Measurements from ENCODE around the gene TMEM86B. TPM values are rescaled to one million over a fixed set of nuclear protein-coding genes. Genes with fewer than 3 reads are reported as not detected.
"Not testable (repeated sequence)": the region's sequence is repeated elsewhere in the genome, so short reads cannot be mapped to it uniquely, and the experiment has no call there.

The TMEM86B gene
- polyA plus RNA-seq, 1 of the 3 experiments (the other 2 are of a cell fraction): 3.0 TPM

DNA sequence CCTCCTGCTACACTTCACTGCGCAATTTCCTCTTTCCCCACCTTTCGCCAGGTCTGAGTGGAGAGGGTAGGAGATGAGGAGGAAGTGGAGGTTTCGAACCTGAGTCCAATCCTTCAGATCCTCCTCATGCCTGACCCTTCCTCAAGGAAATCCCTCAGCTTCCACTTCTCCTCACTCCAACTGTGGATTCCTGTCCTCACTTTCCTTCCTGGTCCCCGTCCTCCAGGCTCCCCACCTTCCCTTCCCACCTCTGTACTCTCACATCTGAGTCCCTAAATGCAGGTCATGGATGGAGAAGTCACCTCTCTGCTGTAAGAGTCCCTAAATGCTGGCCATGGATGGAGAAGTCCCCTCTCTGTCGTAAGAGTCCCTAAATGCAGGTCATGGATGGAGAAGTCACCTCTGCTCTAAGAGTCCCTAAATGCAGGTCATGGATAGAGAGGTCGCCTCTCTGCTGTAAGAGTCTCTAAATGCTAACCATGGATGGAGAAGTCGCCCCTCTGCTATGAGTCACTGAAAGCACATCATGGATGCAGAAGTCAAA lies 3.1 kb downstream of the TMEM86B start:
- Histone ChIP-seq H4K20me1 (ENCODE audit: insufficient read depth) (peaks cover 16% of the 10 kb centered on the region; the same call in 1 of the 2 replicates), H3K4me3 (ENCODE audit: low read depth in 2 of 2, low read length in 1 of 2) (no peak overlapping the region), H2AFZ (ENCODE audit: low read depth) (no peak overlapping the region), H3K27ac (ENCODE audit: low read depth in 2 of 2, low read length in 1 of 2) (no peak overlapping the region; a peak in 1 of 4 replicates), H3K36me3 (replicated peaks in 1 of 2; ENCODE audit: control insufficient read depth in 1 of 2, insufficient read depth in 2 of 2, low read length in 1 of 2) (peaks cover 0 to 37% of the 10 kb centered on the region in 2 experiments), H3K4me2 (no peak overlapping the region), H3K9me2 (no peaks in the 10 kb centered on the region), H3K27me3 (ENCODE audit: insufficient read depth) (no peaks in the 10 kb centered on the region), H3K9me3 (no peaks in the 10 kb centered on the region), H3K9ac (no peak overlapping the region), H3F3A (replicated peaks; ENCODE audit: insufficient read depth) (no peaks in the 10 kb centered on the region), H3K79me2 (ENCODE audit: insufficient read depth) (no peaks in the 10 kb centered on the region), H3K4me1 (ENCODE audit: control insufficient read depth in 1 of 2, insufficient read depth in 2 of 2, low read depth in 1 of 2, low read length in 1 of 2) (peaks cover 0 to 38% of the 10 kb centered on the region in 2 experiments; a peak in 1 of 4 replicates)
- TF ChIP-seq EZH2phosphoT487 (IDR thresholded peaks at IDR 0.05; ENCODE audit: borderline replicate concordance, low read depth): no peak
- TF ChIP-seq RCOR1 (IDR thresholded peaks at IDR 0.05; ENCODE audit: low read length): no peak
- TF ChIP-seq GABPA (IDR thresholded peaks at IDR 0.05; ENCODE audit: low read depth): no peak
- no peak for TF ChIP-seq MEF2A (IDR thresholded peaks at IDR 0.05; ENCODE audit: borderline replicate concordance, low read depth)
- no peak for TF ChIP-seq PBX3 (IDR thresholded peaks at IDR 0.05)
- no peak for TF ChIP-seq RFX5 (IDR thresholded peaks at IDR 0.05; ENCODE audit: low read length)
- no peak for TF ChIP-seq MAX (IDR thresholded peaks at IDR 0.05; ENCODE audit: low read depth)
- ChIA-PET POLR2A (no interaction called here), CTCF (no interaction called here)
- WGBS (ENCODE audit: low lambda C conversion rate): 94% methylated on average over 5 of the region's 7 CpGs
- no peak for DNase-seq

DNA sequence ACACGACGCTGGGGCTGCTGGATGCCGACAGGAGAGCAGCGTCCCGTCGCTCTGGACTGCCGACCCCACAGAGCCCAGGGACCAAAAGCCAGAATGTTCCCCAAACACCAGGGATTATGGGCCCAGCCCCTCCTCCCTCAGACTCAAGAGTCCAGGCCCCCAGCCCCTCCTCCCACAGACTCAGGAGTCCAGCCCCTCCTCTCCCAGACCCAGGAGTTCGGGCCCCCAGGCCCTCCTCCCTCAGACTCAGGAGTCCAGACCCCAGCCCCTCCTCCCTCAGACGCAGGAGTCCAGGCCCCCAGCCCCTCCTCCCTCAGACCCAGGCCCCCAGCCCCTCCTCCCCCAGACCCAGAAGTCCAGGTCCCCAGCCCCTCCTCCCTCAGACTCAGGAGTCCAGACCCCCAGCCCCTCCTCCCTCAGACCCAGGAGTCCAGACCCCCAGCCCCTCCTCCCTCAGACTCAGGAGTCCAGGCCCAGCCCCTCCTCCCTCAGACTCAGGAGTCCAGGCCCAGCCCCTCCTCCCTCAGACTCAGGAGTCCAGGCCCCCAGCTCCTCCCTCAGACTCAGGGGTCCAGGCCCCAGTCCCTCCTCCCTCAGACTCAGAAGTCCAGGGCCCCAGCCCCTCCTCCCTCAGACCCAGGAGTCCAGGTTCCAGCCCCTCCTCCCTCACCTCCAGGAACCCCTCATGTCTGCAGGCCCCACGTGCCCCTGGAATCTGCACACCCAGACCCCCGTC lies 3.7 kb downstream of the TMEM86B start:
- H2AFZ ChIP-seq (ENCODE audit: low read depth); H3K9me3 ChIP-seq; H3K9me2 ChIP-seq; H3K4me3 ChIP-seq (ENCODE audit: low read depth in 2 of 2, low read length in 1 of 2); H3K27me3 ChIP-seq (ENCODE audit: insufficient read depth); CTCF ChIA-PET; H3K27ac ChIP-seq (ENCODE audit: low read depth in 2 of 2, low read length in 1 of 2); H3F3A ChIP-seq (replicated peaks; ENCODE audit: insufficient read depth); H3K79me2 ChIP-seq (ENCODE audit: insufficient read depth); H3K4me2 ChIP-seq; H3K9ac ChIP-seq; POLR2A ChIA-PET: not testable (repeated sequence)
- Histone ChIP-seq H4K20me1 (ENCODE audit: insufficient read depth) (peaks cover 16% of the 10 kb centered on the region; the same call in 1 of the 2 replicates), H3K36me3 (replicated peaks in 1 of 2; ENCODE audit: control insufficient read depth in 1 of 2, insufficient read depth in 2 of 2, low read length in 1 of 2) (peaks cover 0 to 34% of the 10 kb centered on the region in 2 experiments), H3K4me1 (ENCODE audit: control insufficient read depth in 1 of 2, insufficient read depth in 2 of 2, low read depth in 1 of 2, low read length in 1 of 2) (peaks cover 0 to 37% of the 10 kb centered on the region in 2 experiments; a peak in 1 of 4 replicates)
- WGBS (ENCODE audit: low lambda C conversion rate): 93% methylated on average over 9 of the region's 11 CpGs
- peak; percentile 14 for DNase-seq

DNA sequence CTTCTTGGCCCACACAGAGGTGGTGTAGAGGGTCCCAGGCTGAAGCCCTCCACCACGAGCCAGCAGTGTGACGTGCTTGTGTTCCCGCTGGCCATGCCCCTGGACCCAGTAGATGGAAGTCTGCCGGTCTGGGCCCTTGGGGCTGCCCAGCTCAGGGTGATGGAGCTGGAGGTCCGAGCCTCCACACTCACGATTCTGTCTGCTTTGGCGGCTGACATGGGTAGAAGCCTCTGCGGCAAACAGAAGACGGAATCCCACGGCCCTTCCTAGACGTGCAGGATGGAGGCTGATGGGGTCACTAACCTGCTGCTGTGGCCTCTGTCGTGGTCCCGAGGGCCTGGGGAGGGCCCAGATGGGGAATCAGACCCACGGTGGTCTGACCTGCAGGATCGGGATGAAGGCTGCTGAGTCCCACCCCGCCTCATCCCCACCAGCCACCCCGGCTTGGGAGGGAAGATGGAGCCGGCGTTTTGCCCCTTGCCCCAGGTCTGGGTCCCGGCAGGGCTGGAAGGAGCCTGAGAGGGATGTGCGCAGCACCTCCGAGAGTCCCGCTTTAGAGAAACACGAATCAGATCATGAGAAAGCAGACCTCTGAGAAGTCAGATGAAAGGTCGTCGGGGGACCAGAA lies 4.4 kb downstream of the TMEM86B start:
- no peak overlapping the region for H3K27ac ChIP-seq (ENCODE audit: low read depth in 2 of 2, low read length in 1 of 2)
- no peak overlapping the region for H2AFZ ChIP-seq (ENCODE audit: low read depth)
- ChIA-PET CTCF (interaction anchor here (1.5 kb wide), 1 partner anchor 44 kb away, joined by 4 read pairs; the partner anchor contains the start of gene SYT5), POLR2A (no interaction called here)
- H3K79me2 ChIP-seq (ENCODE audit: insufficient read depth): no peaks in the 10 kb centered on the region
- no peaks in the 10 kb centered on the region for H3K9me2 ChIP-seq
- no peaks in the 10 kb centered on the region for H3K27me3 ChIP-seq (ENCODE audit: insufficient read depth)
- no peak overlapping the region for H3K4me2 ChIP-seq
- TF ChIP-seq TEAD4 (IDR thresholded peaks at IDR 0.05; ENCODE audit: borderline replicate concordance, insufficient read depth): no peak
- H3K4me1 ChIP-seq (ENCODE audit: control insufficient read depth in 1 of 2, insufficient read depth in 2 of 2, low read depth in 1 of 2, low read length in 1 of 2): peaks cover 0 to 30% of the 10 kb centered on the region in 2 experiments; a peak in 1 of 4 replicates
- 87% methylated on average over 18 of the region's 26 CpGs for WGBS (ENCODE audit: low lambda C conversion rate)
- H3K4me3 ChIP-seq (ENCODE audit: low read depth in 2 of 2, low read length in 1 of 2): no peak overlapping the region
- no peak overlapping the region for H3K9ac ChIP-seq
- peaks cover 16% of the 10 kb centered on the region; the same call in 1 of the 2 replicates for H4K20me1 ChIP-seq (ENCODE audit: insufficient read depth)
- H3K36me3 ChIP-seq (replicated peaks in 1 of 2; ENCODE audit: control insufficient read depth in 1 of 2, insufficient read depth in 2 of 2, low read length in 1 of 2): peaks cover 0 to 27% of the 10 kb centered on the region in 2 experiments
- DNase-seq: peak; percentile 35
- no peaks in the 10 kb centered on the region for H3K9me3 ChIP-seq
- no peaks in the 10 kb centered on the region for H3F3A ChIP-seq (replicated peaks; ENCODE audit: insufficient read depth)
